Measurements from ENCODE around the gene PTGES3. TPM values are rescaled to one million over a fixed set of nuclear protein-coding genes. Genes with fewer than 3 reads are reported as not detected.
A peak's percentile ranks its signal among the peaks of the same experiment; 100 is the strongest.

Gene PTGES3
- total and polyA plus RNA-seq, 7 experiments from 2014 or later = 111 to 289 (median 154) TPM

GRCh38 chr12:56632701-56633467 lies 55.2 kb downstream of the PTGES3 start:
- Mint-ChIP-seq H3K27ac (peak overlapping the region; percentile 69 to 97 (median 94)), H3K4me1 (peaks cover 51 to 81% (median 74%) of the 10 kb centered on the region in 7 donors), H3K27me3 (no peaks in the 10 kb centered on the region), H3K4me3 (peak overlapping the region; percentile 64 to 100 (median 97)), H3K9me3 (peaks cover 0 to 1% (median 0%) of the 10 kb centered on the region in 11 donors), H3K36me3 (peaks cover 0 to 11% (median 10%) of the 10 kb centered on the region in 5 donors)
- peaks cover 41 to 56% of the 10 kb centered on the region in 2 donors for H3K4me1 ChIP-seq (ENCODE audit: control insufficient read depth in 2 of 2, insufficient read depth in 2 of 2, low read length in 2 of 2)
- intact Hi-C loops (cut with micrococcal nuclease) = loop anchor here (5.0 to 10.0 kb wide), 2 partner anchors 518 to 594 kb away; partner anchors contain the start of genes RPL41 (in 1 of the 2), SHMT2 (in 1 of the 2) and ZC3H10 (in 1 of the 2)
- POLR2A ChIA-PET = interaction anchor here (0.7 to 6.5 kb wide), 4 partner anchors 14 to 93 kb away, joined by 5 to 103 read pairs (median 56); partner anchors contain the start of genes ATP5F1B, NACA and PTGES3
- CTCF ChIA-PET = interaction anchor here (1.1 kb wide), 1 partner anchor 119 kb away, joined by 5 read pairs; no protein-coding TSS in a partner anchor
- ATAC-seq = no peak
- DNase-seq = no peak
- peak overlapping the region; percentile 83 for H3K27ac ChIP-seq (ENCODE audit: low read depth, low read length)
- no peaks in the 10 kb centered on the region for H3K27me3 ChIP-seq (ENCODE audit: control insufficient read depth in 2 of 2, insufficient read depth in 2 of 2, low read length in 2 of 2)
- H3K36me3 ChIP-seq (ENCODE audit: control insufficient read depth in 2 of 3, insufficient read depth in 3 of 3, low read length in 3 of 3) = peaks cover 0 to 16% (median 8%) of the 10 kb centered on the region in 3 experiments
- H3K4me3 ChIP-seq (ENCODE audit: low read length) = peak overlapping the region; percentile 8
- H3K9me3 ChIP-seq (ENCODE audit: control insufficient read depth in 2 of 3, low read length in 3 of 3) = no peaks in the 10 kb centered on the region

GRCh38 chr12:56631790-56632700 lies 56.0 kb downstream of the PTGES3 start:
- ChIA-PET POLR2A (interaction anchor here (0.6 to 6.3 kb wide), 6 partner anchors 9 to 93 kb away, joined by 4 to 88 read pairs (median 6); partner anchors contain the start of genes ATP5F1B, NACA and PTGES3), CTCF (no interaction called here)
- DNase-seq (peak in 5 of 9 donors; percentile 16 to 76 (median 24)), ATAC-seq (no peak)
- Mint-ChIP-seq H3K27me3 (no peaks in the 10 kb centered on the region), H3K36me3 (peaks cover 0 to 8% (median 7%) of the 10 kb centered on the region in 5 donors), H3K9me3 (no peaks in the 10 kb centered on the region), H3K4me1 (peaks cover 53 to 86% (median 73%) of the 10 kb centered on the region in 7 donors), H3K4me3 (peak overlapping the region; percentile 58 to 100 (median 96)), H3K27ac (peak overlapping the region; percentile 44 to 97 (median 94))
- Histone ChIP-seq H3K4me3 (ENCODE audit: low read length) (peak overlapping the region; percentile 8), H3K9me3 (ENCODE audit: control insufficient read depth in 2 of 3, low read length in 3 of 3) (no peaks in the 10 kb centered on the region), H3K4me1 (ENCODE audit: control insufficient read depth in 2 of 2, insufficient read depth in 2 of 2, low read length in 2 of 2) (peaks cover 42 to 53% of the 10 kb centered on the region in 2 donors), H3K27me3 (ENCODE audit: control insufficient read depth in 2 of 2, insufficient read depth in 2 of 2, low read length in 2 of 2) (no peaks in the 10 kb centered on the region), H3K36me3 (ENCODE audit: control insufficient read depth in 2 of 3, insufficient read depth in 3 of 3, low read length in 3 of 3) (peaks cover 0 to 11% (median 0%) of the 10 kb centered on the region in 3 experiments), H3K27ac (ENCODE audit: low read depth, low read length) (peak overlapping the region; percentile 59)
- intact Hi-C loops (cut with micrococcal nuclease) = loop anchor here (2.0 to 10.0 kb wide), 3 partner anchors 111 to 595 kb away; partner anchors contain the start of genes RBMS2 (in 1 of the 2), RPL41 (in 1 of the 2), SHMT2 (in 1 of the 2) and ZC3H10 (in 1 of the 2)

GRCh38 chr12:56630180-56630632 lies 57.9 kb downstream of the PTGES3 start, which contains the start of gene BAZ2A:
Gene BAZ2A, minus strand, starts transcription at chr12:56630326. Its CDS starts 12,796 bp downstream, at chr12:56617530.
- peak within 1 kb of the TSS; percentile 99 for H3K27ac ChIP-seq (ENCODE audit: low read depth, low read length)
- H3K4me3 ChIP-seq (ENCODE audit: low read length) = peak within 1 kb of the TSS; percentile 99
- H3K9me3 Mint-ChIP-seq = no peaks in the 10 kb centered on the region
- intact Hi-C loops (cut with micrococcal nuclease) = loop anchor here (1.0 to 10.0 kb wide), 5 partner anchors 16 to 597 kb away; partner anchors contain the start of genes PTGES3 (in 1 of the 2), RBMS2 (in 1 of the 2), RPL41 (in 1 of the 2) and SHMT2 (in 1 of the 2)
- H3K4me3 Mint-ChIP-seq = peak within 1 kb of the TSS; percentile 85 to 99 (median 91)
- peaks cover 55 to 86% (median 74%) of the 10 kb centered on the region in 7 donors for H3K4me1 Mint-ChIP-seq
- H3K27me3 Mint-ChIP-seq = no peaks in the 10 kb centered on the region
- peaks cover 0 to 19% (median 11%) of the 10 kb centered on the region in 5 donors for H3K36me3 Mint-ChIP-seq
- DNase-seq (peak; percentile 71 to 87 (median 82)), ATAC-seq (peak; percentile 88)
- H3K4me1 ChIP-seq (ENCODE audit: control insufficient read depth in 2 of 2, insufficient read depth in 2 of 2, low read length in 2 of 2) = peaks cover 45 to 51% of the 10 kb centered on the region in 2 donors
- peak within 1 kb of the TSS; percentile 93 to 99 (median 95) for H3K27ac Mint-ChIP-seq
- no peaks in the 10 kb centered on the region for H3K9me3 ChIP-seq (ENCODE audit: control insufficient read depth in 2 of 3, low read length in 3 of 3)
- POLR2A ChIA-PET = interaction anchor here (0.6 to 6.3 kb wide), 15 partner anchors 7 to 850 kb away, joined by 3 to 88 read pairs (median 5); partner anchors contain the start of genes ARHGAP9, ATP5F1B, NACA and PTGES3
- peaks cover 0 to 11% (median 0%) of the 10 kb centered on the region in 3 experiments for H3K36me3 ChIP-seq (ENCODE audit: control insufficient read depth in 2 of 3, insufficient read depth in 3 of 3, low read length in 3 of 3)
- CTCF ChIA-PET = interaction anchor here (0.5 to 1.5 kb wide), 5 partner anchors 10 to 329 kb away, joined by 3 to 6 read pairs (median 4); partner anchors contain the start of gene ATP5F1B
- no peaks in the 10 kb centered on the region for H3K27me3 ChIP-seq (ENCODE audit: control insufficient read depth in 2 of 2, insufficient read depth in 2 of 2, low read length in 2 of 2)

- ATAC-seq (peak; percentile 54), DNase-seq (peak; percentile 24 to 75 (median 44))
- no peaks in the 10 kb centered on the region for H3K27me3 Mint-ChIP-seq
- peak overlapping the region; percentile 99 for H3K4me3 ChIP-seq (ENCODE audit: low read length)
- H3K9me3 ChIP-seq (ENCODE audit: control insufficient read depth in 2 of 3, low read length in 3 of 3) = no peaks in the 10 kb centered on the region
- peaks cover 44 to 51% of the 10 kb centered on the region in 2 donors for H3K4me1 ChIP-seq (ENCODE audit: control insufficient read depth in 2 of 2, insufficient read depth in 2 of 2, low read length in 2 of 2)
- H3K36me3 Mint-ChIP-seq = peaks cover 0 to 19% (median 10%) of the 10 kb centered on the region in 5 donors
- peaks cover 55 to 85% (median 73%) of the 10 kb centered on the region in 7 donors for H3K4me1 Mint-ChIP-seq
- peak overlapping the region; percentile 85 to 99 (median 91) for H3K4me3 Mint-ChIP-seq
- peak overlapping the region; percentile 99 for H3K27ac ChIP-seq (ENCODE audit: low read depth, low read length)
- H3K27me3 ChIP-seq (ENCODE audit: control insufficient read depth in 2 of 2, insufficient read depth in 2 of 2, low read length in 2 of 2) = no peaks in the 10 kb centered on the region
- H3K36me3 ChIP-seq (ENCODE audit: control insufficient read depth in 2 of 3, insufficient read depth in 3 of 3, low read length in 3 of 3) = peaks cover 0 to 13% (median 0%) of the 10 kb centered on the region in 3 experiments
- CTCF ChIA-PET = interaction anchor here (0.5 to 1.8 kb wide), 9 partner anchors 9 to 328 kb away, joined by 3 to 7 read pairs (median 4); partner anchors contain the start of genes ATP5F1B and PTGES3
- no peaks in the 10 kb centered on the region for H3K9me3 Mint-ChIP-seq
- intact Hi-C loops (cut with micrococcal nuclease) = loop anchor here (1.0 to 10.0 kb wide), 7 partner anchors 15 to 598 kb away; partner anchors contain the start of genes PTGES3 (in 1 of the 2), RBMS2 (in 1 of the 2), RPL41 (in 1 of the 2) and SHMT2 (in 1 of the 2)
- POLR2A ChIA-PET = interaction anchor here (0.6 to 6.3 kb wide), 25 partner anchors 8 to 850 kb away, joined by 3 to 88 read pairs (median 5); partner anchors contain the start of genes ARHGAP9, ATP5F1B, LRP1 and NACA
- H3K27ac Mint-ChIP-seq = peak overlapping the region; percentile 93 to 99 (median 95)
Observed at GRCh38 chr12:56629459-56630179, 58.5 kb downstream of the PTGES3 start.
